HepG2 (cell line): Measurements from ENCODE around the gene NFIL3. TPM values are rescaled to one million over a fixed set of nuclear protein-coding genes. Genes with fewer than 3 reads are reported as not detected.

ENCODE experiments used
- AHDC1 ChIP-seq: sonication (generic); formaldehyde crosslinking; IDR thresholded peaks from 2 replicates; pipeline ENCODE4 v1.5.1; 2020; ENCODE audit warnings: mild to moderate bottlenecking, missing genetic modification reagents, borderline replicate concordance
- POGK ChIP-seq: sonication (generic); formaldehyde crosslinking; conservative IDR thresholded peaks from 2 replicates; pipeline ENCODE4 v1.8.0; 2022; ENCODE audit warnings: mild to moderate bottlenecking, moderate library complexity, missing genetic modification reagents
- PRPF4 ChIP-seq: fragments of 200-400 bp; formaldehyde crosslinking; IDR thresholded peaks from 2 replicates; pipeline ENCODE4 v1.6.1; 2016; ENCODE audit warnings: low read length, low read depth; ENCODE audit not compliant: poor library complexity, severe bottlenecking
- SIX1 ChIP-seq: sonication (generic); formaldehyde crosslinking; IDR thresholded peaks from 2 replicates; pipeline ENCODE4 v1.4.0; 2020; ENCODE audit warnings: missing genetic modification reagents, borderline replicate concordance
- SKIL ChIP-seq: sonication (generic); formaldehyde crosslinking; IDR thresholded peaks from 2 replicates; pipeline ENCODE4 v1.8.0; 2022; ENCODE audit warnings: missing genetic modification reagents, mild to moderate bottlenecking, moderate library complexity, borderline replicate concordance
- SMAD3 ChIP-seq: sonication (generic); formaldehyde crosslinking; IDR thresholded peaks from 2 replicates; pipeline ENCODE4 v1.4.0; 2020; ENCODE audit warnings: missing genetic modification reagents
- SNRNP70 ChIP-seq: fragments of 200-400 bp; formaldehyde crosslinking; IDR thresholded peaks from 2 replicates; pipeline ENCODE4 v1.6.1; 2017; ENCODE audit warnings: mild to moderate bottlenecking, low read depth, low read length, moderate library complexity
- SPEN ChIP-seq: sonication (generic); formaldehyde crosslinking; IDR thresholded peaks from 2 replicates; pipeline ENCODE4 v1.5.1; 2020; ENCODE audit warnings: low read depth, mild to moderate bottlenecking, missing genetic modification reagents
- YEATS4 ChIP-seq: sonication (generic); formaldehyde crosslinking; IDR thresholded peaks from 2 replicates; pipeline ENCODE4 v1.4.0; 2020; ENCODE audit warnings: missing genetic modification reagents, borderline replicate concordance
- ZBTB33 ChIP-seq: sonication (generic); formaldehyde crosslinking; IDR thresholded peaks from 2 replicates; pipeline ENCODE4 v1.4.0; 2020; ENCODE audit warnings: missing genetic modification reagents
- ZNF12 ChIP-seq: sonication (generic); formaldehyde crosslinking; IDR thresholded peaks from 2 replicates; pipeline ENCODE4 v1.5.0; 2020; ENCODE audit warnings: missing genetic modification reagents
- polyA plus RNA-seq, 8 experiments: library from polyadenylated mRNA; depleted of rRNA in 3 of 8; stranded (reverse) in 7 of 8; unstranded in 1 of 8; fragments of >200 nt; fragmentation: Illumina TruSeq in 4 of 8; extraction: Trizol in 4 of 8; gene quantifications; 2 replicates each; pipeline versions ENCODE4 v1.2.1 to v1.2.3, GENCODE V29; 2011 to 2016; ENCODE audit warnings: low read depth in 4 of 8, missing spikeins in 1 of 8, mixed read lengths in 1 of 8; ENCODE audit not compliant: insufficient read depth in 1 of 8
- total RNA-seq, 5 experiments: library from RNA; depleted of rRNA; stranded (reverse); fragments of >200 nt; fragmentation: Illumina TruSeq; extraction: Trizol; gene quantifications; 2 replicates each; pipeline ENCODE4 v1.2.3, GENCODE V29; 2016; ENCODE audit warnings: low read depth in 1 of 5

Gene NFIL3
- total and polyA plus RNA-seq, 2 of the 13 experiments (the other 11 are each of a cell fraction or from before 2014, with no cell fraction given): 46.6 to 54.2 TPM

GRCh38 chr9:91419222-91420191 lies 4.1 kb downstream of the NFIL3 start (continued):
- TF ChIP-seq AHDC1 (CRISPR knock-in tag): peak; percentile 82; the same call in 1 of the 2 replicates
- TF ChIP-seq POGK (CRISPR knock-in tag): peak; percentile 54; the same call in 1 of the 2 replicates
- 0 out of 2 replicates have a peak, but pooled peaks have one; percentile 56 for TF ChIP-seq SKIL
- TF ChIP-seq SPEN (CRISPR knock-in tag): 0 out of 2 replicates have a peak, but pooled peaks have one; percentile 44
- TF ChIP-seq ZNF12: 0 out of 2 replicates have a peak, but pooled peaks have one; percentile 34
- TF ChIP-seq YEATS4 (CRISPR knock-in tag): peak; percentile 32; the same call in 1 of the 2 replicates
- peak; percentile 85; the same call in 1 of the 2 replicates for TF ChIP-seq SMAD3 (CRISPR knock-in tag)
- peak; percentile 62 for TF ChIP-seq ZBTB33
- no peak for TF ChIP-seq PRPF4
- no peak for TF ChIP-seq SNRNP70
- TF ChIP-seq SIX1 (CRISPR knock-in tag): peak; percentile 88
